DND-41 (cell line): ENCODE measurements around the gene UTF1.

Experiments used
- CTCF ChIP-seq: IDR thresholded peaks from 2 replicates; pipeline ENCODE4 v1.5.1; 2012; ENCODE audit warnings: borderline replicate concordance, low read length, moderate library complexity, mild to moderate bottlenecking; ENCODE audit not compliant: poor library complexity, severe bottlenecking; ENCODE audit errors: extremely low read depth
- EZH2 ChIP-seq: IDR thresholded peaks from 3 replicates; pipeline ENCODE4 v1.6.1; 2012; ENCODE audit warnings: borderline replicate concordance, low read depth, mild to moderate bottlenecking, moderate library complexity, low read length, inconsistent platforms; ENCODE audit not compliant: severe bottlenecking

GRCh38 chr10:133259602-133259989 lies 29.6 kb downstream of the UTF1 start:
- TF ChIP-seq CTCF, result no peak
- TF ChIP-seq EZH2, result no peak
